Calu3 (cell line): ENCODE results near the gene TNFRSF6B. TPM values are rescaled to one million over a fixed set of nuclear protein-coding genes. Genes with fewer than 3 reads are reported as not detected.
"Not testable (repeated sequence)": the region's sequence is repeated elsewhere in the genome, so short reads cannot be mapped to it uniquely, and the experiment has no call there.

Source experiments
- BruUV-seq: library from RNA; stranded (reverse); fragments of 400-500 nt; replicated peaks from 2 replicates; lab custom pipeline; 2021; lab: Mats Ljungman, UMichigan
- CTCF ChIA-PET: fragments of 300-600 bp; sonication (Branson Sonifier 250); formaldehyde crosslinking; loops from one replicate; lab custom pipeline; 2022; ENCODE audit warnings: antibody characterized with exemption; lab: Charles Lee
- DNase-seq: peaks from one replicate; pipeline ENCODE4 v3.0.0; 2022
- H3K27ac Mint-ChIP-seq: one replicate; pipeline ENCODE4 v1.8.0; 2022; ENCODE audit warnings: mixed read lengths; ENCODE audit not compliant: unreplicated experiment
- H3K27me3 Mint-ChIP-seq: one replicate; pipeline ENCODE4 v1.8.0; 2022; ENCODE audit warnings: mixed read lengths; ENCODE audit not compliant: unreplicated experiment
- H3K36me3 Mint-ChIP-seq: one replicate; pipeline ENCODE4 v1.8.0; 2022; ENCODE audit warnings: mild to moderate bottlenecking, moderate library complexity, mixed read lengths; ENCODE audit not compliant: insufficient read depth, unreplicated experiment
- H3K4me1 Mint-ChIP-seq: one replicate; pipeline ENCODE4 v1.8.0; 2022; ENCODE audit warnings: mild to moderate bottlenecking, low read depth, mixed read lengths; ENCODE audit not compliant: unreplicated experiment
- H3K4me3 Mint-ChIP-seq: one replicate; pipeline ENCODE4 v1.8.0; 2022; ENCODE audit warnings: mild to moderate bottlenecking, low read depth, moderate library complexity, mixed read lengths; ENCODE audit not compliant: unreplicated experiment
- H3K9me3 Mint-ChIP-seq: one replicate; pipeline ENCODE4 v1.8.0; 2022; ENCODE audit warnings: low read depth, mixed read lengths; ENCODE audit not compliant: unreplicated experiment
- intact Hi-C: fragments of 100-400 bp; cut with micrococcal nuclease; formaldehyde crosslinking; loops from one replicate; pipeline ENCODE4 v1.10.0; 2022; ENCODE audit not compliant: unreplicated experiment
- total RNA-seq: library from RNA; stranded (reverse); gene quantifications from 2 replicates; pipeline ENCODE4 v1.2.3, GENCODE V29; 2022
- TF ChIP-seq, protein P1 (sequence below): fragments of 200-600 bp; IDR thresholded peaks from one replicate; pipeline ENCODE4 v1.8.0; 2022; ENCODE audit warnings: antibody characterized with exemption; ENCODE audit not compliant: unreplicated experiment

TNFRSF6B gene
- total RNA-seq, 1 experiment from 2014 or later, result not detected

DNA sequence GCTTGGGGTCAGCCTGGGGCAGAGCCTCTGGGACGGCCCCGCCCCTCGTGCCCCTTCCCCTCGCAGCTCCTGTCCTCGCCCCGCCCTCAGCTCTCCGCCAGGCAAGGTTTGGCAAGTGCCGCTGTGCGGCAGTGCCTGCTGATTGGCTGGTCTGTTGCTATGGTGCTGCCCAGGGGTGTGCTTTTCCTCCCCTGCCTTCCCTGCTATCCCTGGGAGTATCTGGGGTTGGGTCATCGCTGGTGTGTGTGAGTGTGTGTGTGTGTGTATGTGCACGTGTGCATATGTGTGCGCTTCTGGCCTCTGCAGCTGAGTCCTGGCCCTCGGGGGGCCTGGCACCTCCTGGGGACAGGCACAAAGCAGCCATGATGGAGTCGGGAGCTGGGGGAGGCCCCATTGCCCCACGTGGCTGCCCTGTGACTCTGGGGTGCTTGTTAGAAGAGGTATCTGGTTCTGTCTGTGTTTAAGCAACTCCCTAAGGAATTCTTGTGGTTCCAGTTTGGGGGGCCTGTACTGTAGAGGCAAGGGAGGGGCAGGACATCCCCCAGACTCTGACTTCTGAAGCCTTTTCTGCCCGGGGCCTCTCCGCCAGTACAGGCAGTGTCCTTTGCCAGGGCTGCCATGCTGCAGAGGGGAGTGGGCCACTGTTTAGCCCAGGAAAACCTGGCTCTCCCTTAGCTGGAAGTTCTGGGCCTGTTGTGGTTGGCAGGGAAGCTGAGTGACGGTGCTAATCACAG lies 31.4 kb upstream of the TNFRSF6B start:
- H3K4me3 Mint-ChIP-seq, result no peak overlapping the region
- intact Hi-C loops, result no loop called here
- peaks cover 2% of the 10 kb centered on the region for H3K9me3 Mint-ChIP-seq
- no peak overlapping the region for H3K27ac Mint-ChIP-seq
- CTCF ChIA-PET, result no interaction called here
- DNase-seq, result no peak
- no peaks in the 10 kb centered on the region for H3K27me3 Mint-ChIP-seq
- TF ChIP-seq, protein P1, sequence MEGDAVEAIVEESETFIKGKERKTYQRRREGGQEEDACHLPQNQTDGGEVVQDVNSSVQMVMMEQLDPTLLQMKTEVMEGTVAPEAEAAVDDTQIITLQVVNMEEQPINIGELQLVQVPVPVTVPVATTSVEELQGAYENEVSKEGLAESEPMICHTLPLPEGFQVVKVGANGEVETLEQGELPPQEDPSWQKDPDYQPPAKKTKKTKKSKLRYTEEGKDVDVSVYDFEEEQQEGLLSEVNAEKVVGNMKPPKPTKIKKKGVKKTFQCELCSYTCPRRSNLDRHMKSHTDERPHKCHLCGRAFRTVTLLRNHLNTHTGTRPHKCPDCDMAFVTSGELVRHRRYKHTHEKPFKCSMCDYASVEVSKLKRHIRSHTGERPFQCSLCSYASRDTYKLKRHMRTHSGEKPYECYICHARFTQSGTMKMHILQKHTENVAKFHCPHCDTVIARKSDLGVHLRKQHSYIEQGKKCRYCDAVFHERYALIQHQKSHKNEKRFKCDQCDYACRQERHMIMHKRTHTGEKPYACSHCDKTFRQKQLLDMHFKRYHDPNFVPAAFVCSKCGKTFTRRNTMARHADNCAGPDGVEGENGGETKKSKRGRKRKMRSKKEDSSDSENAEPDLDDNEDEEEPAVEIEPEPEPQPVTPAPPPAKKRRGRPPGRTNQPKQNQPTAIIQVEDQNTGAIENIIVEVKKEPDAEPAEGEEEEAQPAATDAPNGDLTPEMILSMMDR, result no peak
- peaks cover 8% of the 10 kb centered on the region for H3K4me1 Mint-ChIP-seq
- no TSS peak for BruUV-seq
- peaks cover 29% of the 10 kb centered on the region for H3K36me3 Mint-ChIP-seq

DNA sequence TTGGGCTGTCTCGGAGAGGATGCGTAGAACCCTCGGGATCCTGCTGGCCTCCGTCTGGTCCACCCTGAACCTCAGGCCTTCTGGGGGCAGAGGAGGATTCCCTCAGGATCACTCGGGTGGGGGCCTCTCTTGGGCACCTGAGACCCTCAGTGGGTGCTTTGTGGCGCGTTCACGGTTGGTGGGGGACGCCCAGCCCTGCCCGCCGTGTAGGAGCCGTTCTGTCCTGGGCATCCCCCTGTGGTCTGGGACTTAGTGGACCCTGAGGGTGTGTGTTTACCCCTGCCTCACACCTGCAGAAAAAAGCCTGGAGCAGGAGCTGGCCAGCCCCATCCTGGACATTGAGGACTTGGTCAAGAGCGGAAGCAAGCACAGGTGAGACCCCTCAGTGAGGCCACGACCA lies 30.7 kb upstream of the TNFRSF6B start:
- BruUV-seq, result no TSS peak
- DNase-seq, result no peak
- Mint-ChIP-seq H3K9me3 (peaks cover 2% of the 10 kb centered on the region), H3K27me3 (no peaks in the 10 kb centered on the region), H3K36me3 (peaks cover 29% of the 10 kb centered on the region), H3K27ac (no peak overlapping the region), H3K4me1 (peaks cover 1% of the 10 kb centered on the region), H3K4me3 (no peak overlapping the region)
- TF ChIP-seq, protein P1, result no peak
- CTCF ChIA-PET, result no interaction called here
- intact Hi-C loops, result no loop called here

DNA sequence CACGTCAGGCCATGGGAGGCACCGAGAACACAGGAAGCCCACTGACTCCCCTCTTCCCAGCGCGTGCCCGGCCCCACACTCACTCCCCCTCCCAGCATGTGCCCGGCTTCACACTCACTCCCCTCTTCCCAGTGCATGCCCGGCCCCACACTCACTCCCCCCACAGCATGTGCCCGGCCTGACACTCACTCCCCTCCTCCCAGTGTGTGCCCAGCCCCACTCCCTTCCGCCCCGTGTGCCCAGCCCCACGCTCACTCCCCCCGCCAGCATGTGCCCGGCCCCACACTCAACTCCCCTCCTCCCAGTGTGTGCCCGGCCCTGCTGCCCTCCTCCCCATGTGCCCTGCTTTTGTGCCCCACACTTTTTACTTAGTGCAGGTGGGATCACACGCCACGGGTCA lies 28.6 kb upstream of the TNFRSF6B start:
- intact Hi-C loops, result no loop called here

DNA sequence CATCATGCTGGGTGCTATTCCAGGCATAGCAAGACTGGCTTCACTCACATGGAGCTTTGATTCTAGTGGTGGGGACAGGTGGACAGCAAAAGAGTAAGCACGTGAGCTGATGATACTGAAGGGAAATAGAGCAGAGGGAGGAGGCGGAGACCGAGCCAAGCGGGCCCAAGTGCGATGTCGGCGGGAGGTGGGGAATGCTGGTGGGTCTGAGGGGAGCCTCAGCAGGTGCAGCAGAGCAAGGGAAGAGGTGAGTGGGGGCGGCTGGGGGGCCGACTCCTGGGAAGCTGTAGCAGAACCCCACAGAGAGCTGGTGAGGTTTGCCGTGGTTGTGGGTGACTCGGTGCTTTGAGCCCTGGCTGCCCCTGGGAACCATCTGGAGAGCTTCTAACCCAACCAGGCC lies 28.1 kb upstream of the TNFRSF6B start:
- no peak for DNase-seq
- CTCF ChIA-PET, result interaction anchor here (0.6 kb wide), 1 partner anchor 19 kb away, joined by 3 read pairs; no protein-coding TSS in a partner anchor
- Mint-ChIP-seq H3K4me1 (no peaks in the 10 kb centered on the region), H3K27ac (no peak overlapping the region), H3K36me3 (peaks cover 26% of the 10 kb centered on the region), H3K9me3 (peaks cover 2% of the 10 kb centered on the region), H3K4me3 (no peak overlapping the region), H3K27me3 (no peaks in the 10 kb centered on the region)
- TF ChIP-seq, protein P1, result no peak
- intact Hi-C loops, result no loop called here
- BruUV-seq, result no TSS peak

More for the DNA sequence above, 28.6 kb upstream of the TNFRSF6B start:
- no peak for DNase-seq
- Mint-ChIP-seq H3K36me3 (peaks cover 30% of the 10 kb centered on the region), H3K27ac (no peak overlapping the region), H3K9me3 (peaks cover 2% of the 10 kb centered on the region), H3K4me3 (no peak overlapping the region), H3K4me1 (no peaks in the 10 kb centered on the region), H3K27me3 (no peaks in the 10 kb centered on the region)
- TF ChIP-seq, protein P1, result no peak
- CTCF ChIA-PET, result no interaction called here
- BruUV-seq, result no TSS peak

DNA sequence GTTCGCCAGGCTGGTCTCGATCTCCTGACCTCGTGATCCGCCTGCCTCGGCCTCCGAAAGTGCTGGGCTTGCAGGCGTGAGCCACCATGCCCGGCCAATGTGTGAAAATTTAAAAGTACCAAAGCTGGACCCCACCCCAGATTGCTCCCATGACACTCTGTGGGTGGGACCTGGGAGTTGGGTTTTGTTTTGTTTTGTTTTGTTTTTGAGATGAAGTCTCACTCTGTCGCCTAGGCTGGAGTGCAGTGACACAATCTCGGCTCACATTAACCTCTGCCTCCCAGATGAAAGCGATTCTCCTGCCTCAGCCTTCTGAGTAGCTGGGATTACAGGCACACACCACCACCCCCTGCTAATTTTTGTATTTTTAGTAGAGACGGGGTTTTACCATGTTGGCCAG lies 24.8 kb upstream of the TNFRSF6B start:
- BruUV-seq, result not testable (repeated sequence)
- CTCF ChIA-PET, result interaction anchor here (1.3 kb wide), 1 partner anchor 11 kb away, joined by 5 read pairs; no protein-coding TSS in a partner anchor

More for the DNA sequence above, 24.8 kb upstream of the TNFRSF6B start:
- DNase-seq, H3K4me3 Mint-ChIP-seq, H3K4me1 Mint-ChIP-seq, H3K27ac Mint-ChIP-seq, intact Hi-C loops, H3K9me3 Mint-ChIP-seq, H3K27me3 Mint-ChIP-seq: not testable (repeated sequence)
- peaks cover 43% of the 10 kb centered on the region for H3K36me3 Mint-ChIP-seq
